Right atrium auricular region (tissue), 2 donors: ENCODE data around the gene PPEF1. TPM values are rescaled to one million over a fixed set of nuclear protein-coding genes. Genes with fewer than 3 reads are reported as not detected.

Experiments
- DNase-seq: peaks from one replicate; pipeline ENCODE4 v3.0.0-alpha.2; 2019; ENCODE audit warnings: low spot score
- H3K27ac ChIP-seq, 2 donors: fragments of 200-600 bp; sonication (generic); 1 replicate in 1 of 2; 2 replicates in 1 of 2; pipeline ENCODE4 v1.5.1; 2016 to 2019
- H3K27me3 ChIP-seq, 2 donors: fragments of 200-600 bp; sonication (generic); one replicate each; pipeline versions ENCODE4 v1.5.1 to v1.6.0; 2017 to 2019
- H3K36me3 ChIP-seq: fragments of 200-600 bp; sonication (generic); one replicate; pipeline ENCODE4 v1.5.1; 2016
- H3K4me1 ChIP-seq, 2 donors: fragments of 200-600 bp; sonication (generic); one replicate each; pipeline versions ENCODE4 v1.5.1 to v1.6.0; 2017 to 2019
- H3K4me3 ChIP-seq, 2 donors: fragments of 200-600 bp; sonication (generic); 1 replicate in 1 of 2; 2 replicates in 1 of 2; pipeline ENCODE4 v1.5.1; 2017 to 2019; ENCODE audit warnings: mild to moderate bottlenecking in 1 of 2, moderate library complexity in 1 of 2
- H3K9me3 ChIP-seq, 2 donors: fragments of 200-600 bp; sonication (generic); one replicate each; pipeline ENCODE4 v1.5.1; 2019
- total RNA-seq, 2 donors: library from RNA; depleted of rRNA; stranded (reverse); fragments of >200 nt; gene quantifications; one replicate each; pipeline ENCODE4 v1.1.0, GENCODE V29; 2016
- TF ChIP-seq, protein P1 (sequence below), 2 donors: fragments of 200-600 bp; sonication (generic); IDR thresholded peaks; one replicate each; pipeline ENCODE4 v1.5.1; 2019; ENCODE audit warnings: antibody characterized with exemption in 2 of 2

Gene PPEF1
- total RNA-seq, 2 donors from 2014 or later, result 0.78 to 1.1 TPM

DNA sequence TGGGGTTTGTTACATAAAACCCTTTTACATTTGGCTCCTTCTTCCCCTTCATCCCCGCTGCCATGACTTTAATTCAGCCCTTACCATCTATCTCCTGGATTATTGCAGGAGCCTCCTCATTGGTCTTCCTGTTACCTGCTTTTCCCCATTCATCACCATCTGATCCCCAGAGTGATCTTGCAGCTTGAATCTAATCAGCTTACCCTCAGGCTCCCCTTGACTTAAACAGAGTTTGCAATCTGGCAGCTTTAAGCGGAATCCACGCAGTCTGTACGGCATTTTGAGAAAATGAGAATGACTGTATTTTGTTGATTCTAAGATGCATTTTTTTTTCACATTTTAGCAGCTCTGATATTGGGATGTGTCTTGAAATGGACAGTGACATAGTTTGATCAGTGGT lies 14.9 kb upstream of the PPEF1 start:
- Histone ChIP-seq H3K27me3 (no peaks in the 10 kb centered on the region), H3K36me3 (no peaks in the 10 kb centered on the region), H3K27ac (no peak overlapping the region), H3K9me3 (no peaks in the 10 kb centered on the region), H3K4me1 (no peaks in the 10 kb centered on the region), H3K4me3 (no peak overlapping the region)
- no peak for DNase-seq
- TF ChIP-seq, protein P1, sequence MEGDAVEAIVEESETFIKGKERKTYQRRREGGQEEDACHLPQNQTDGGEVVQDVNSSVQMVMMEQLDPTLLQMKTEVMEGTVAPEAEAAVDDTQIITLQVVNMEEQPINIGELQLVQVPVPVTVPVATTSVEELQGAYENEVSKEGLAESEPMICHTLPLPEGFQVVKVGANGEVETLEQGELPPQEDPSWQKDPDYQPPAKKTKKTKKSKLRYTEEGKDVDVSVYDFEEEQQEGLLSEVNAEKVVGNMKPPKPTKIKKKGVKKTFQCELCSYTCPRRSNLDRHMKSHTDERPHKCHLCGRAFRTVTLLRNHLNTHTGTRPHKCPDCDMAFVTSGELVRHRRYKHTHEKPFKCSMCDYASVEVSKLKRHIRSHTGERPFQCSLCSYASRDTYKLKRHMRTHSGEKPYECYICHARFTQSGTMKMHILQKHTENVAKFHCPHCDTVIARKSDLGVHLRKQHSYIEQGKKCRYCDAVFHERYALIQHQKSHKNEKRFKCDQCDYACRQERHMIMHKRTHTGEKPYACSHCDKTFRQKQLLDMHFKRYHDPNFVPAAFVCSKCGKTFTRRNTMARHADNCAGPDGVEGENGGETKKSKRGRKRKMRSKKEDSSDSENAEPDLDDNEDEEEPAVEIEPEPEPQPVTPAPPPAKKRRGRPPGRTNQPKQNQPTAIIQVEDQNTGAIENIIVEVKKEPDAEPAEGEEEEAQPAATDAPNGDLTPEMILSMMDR (IDR thresholded peaks at IDR 0.05), result no peak

DNA sequence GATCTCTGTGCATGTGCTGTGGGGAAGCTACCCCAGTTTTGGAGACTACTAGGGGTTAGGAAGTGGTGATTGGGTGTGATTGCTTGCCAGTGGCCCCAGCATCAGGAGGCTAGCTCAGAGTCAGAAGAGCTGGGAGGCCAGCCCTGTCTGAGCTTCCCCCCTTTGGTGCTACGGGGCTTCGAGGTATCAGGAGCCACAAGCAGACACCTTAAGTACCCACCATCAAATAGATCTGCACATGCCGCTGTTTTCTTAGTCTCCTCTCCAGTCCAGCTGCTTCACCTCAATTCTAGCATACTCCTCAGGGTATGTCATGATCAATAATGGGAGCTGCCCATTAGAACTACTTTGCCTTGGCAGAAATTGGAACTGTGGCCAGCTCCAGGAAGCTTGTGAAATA lies 10.8 kb upstream of the PPEF1 start:
- no peak overlapping the region for H3K27ac ChIP-seq
- no peak for DNase-seq
- H3K36me3 ChIP-seq, result no peaks in the 10 kb centered on the region
- TF ChIP-seq, protein P1 (IDR thresholded peaks at IDR 0.05), result no peak
- no peaks in the 10 kb centered on the region for H3K4me1 ChIP-seq
- H3K4me3 ChIP-seq, result no peak overlapping the region
- H3K9me3 ChIP-seq, result no peaks in the 10 kb centered on the region
- no peaks in the 10 kb centered on the region for H3K27me3 ChIP-seq

DNA sequence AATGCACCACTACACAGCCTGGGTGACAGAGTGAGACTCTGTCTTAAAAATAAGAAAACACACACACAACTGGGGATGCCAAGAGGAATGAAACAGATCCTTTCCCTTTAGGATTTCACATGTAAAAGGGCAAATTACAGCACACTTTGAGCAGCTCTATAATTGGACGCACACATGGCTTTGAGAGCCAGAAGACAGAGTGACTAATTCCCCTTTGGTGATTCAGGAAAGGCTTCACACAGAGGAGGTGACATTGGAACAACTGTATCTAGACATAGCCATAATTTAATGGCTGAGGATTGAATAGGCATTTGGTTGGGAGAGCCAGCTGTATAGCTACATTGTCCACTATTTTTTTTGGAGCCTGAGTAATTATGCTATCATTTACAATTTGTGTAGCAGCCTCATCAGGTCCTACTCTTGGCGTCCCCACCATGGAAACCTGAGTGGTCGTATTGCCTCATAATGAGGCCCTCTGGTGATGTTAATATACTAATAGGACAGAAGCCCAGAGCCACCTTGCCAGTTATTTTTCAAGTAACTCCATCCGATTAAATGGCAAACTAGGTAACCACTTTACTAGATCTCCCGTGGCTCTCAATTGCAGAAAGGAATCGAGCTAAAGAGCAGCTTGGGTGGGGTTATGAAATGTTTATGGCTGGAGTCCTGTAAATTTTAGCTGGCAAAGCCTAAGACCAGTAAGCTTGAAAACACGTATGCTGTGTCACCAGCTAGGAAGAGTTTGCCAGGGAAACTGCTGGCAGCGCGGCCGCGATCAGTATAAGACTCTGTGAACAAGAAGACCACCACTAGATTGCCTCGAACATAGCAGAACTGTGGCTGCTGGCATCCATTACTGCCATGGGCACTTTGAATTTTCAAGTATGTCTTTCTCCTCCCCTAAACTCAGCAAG lies 8.5 kb upstream of the PPEF1 start:
- Histone ChIP-seq H3K4me3 (no peak overlapping the region), H3K9me3 (no peaks in the 10 kb centered on the region), H3K36me3 (no peaks in the 10 kb centered on the region), H3K27me3 (no peaks in the 10 kb centered on the region), H3K4me1 (no peaks in the 10 kb centered on the region), H3K27ac (no peak overlapping the region)
- no peak for DNase-seq
- TF ChIP-seq, protein P1 (IDR thresholded peaks at IDR 0.05), result no peak

DNA sequence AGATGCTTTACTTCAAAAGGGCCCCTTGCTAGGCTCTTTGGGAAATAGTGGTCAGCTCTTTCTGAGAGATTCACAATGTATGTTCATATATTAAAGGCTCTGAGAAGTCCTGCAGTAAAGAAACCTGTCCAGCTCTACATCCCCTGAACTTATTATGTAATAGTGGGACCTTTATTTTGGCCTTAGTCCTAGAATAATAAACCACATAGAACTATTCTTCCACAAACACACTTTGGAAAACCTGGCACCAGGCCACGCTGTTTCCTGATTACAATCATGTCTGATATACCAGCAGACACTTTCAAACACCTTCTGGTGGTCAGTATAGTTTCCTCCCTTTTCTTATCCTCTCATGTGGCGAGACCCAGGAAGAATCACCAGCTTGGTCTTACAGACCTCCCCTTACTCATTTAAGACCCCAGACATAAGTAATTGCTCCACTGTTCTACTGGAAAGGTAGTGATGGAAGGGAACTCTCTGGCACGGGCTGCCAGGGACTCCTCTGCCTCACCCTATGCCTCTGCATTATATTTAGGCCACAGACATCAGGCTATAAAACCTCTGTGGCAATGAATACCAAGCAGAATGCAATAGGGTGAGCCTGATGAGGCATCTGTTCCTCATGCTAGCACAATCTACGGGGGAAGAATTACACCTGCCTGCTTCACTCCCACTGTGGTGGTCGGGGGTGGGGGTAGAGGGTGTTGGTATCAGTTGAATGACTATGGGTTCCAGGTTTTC lies 5.7 kb upstream of the PPEF1 start:
- Histone ChIP-seq H3K36me3 (no peaks in the 10 kb centered on the region), H3K27ac (no peak overlapping the region), H3K4me3 (no peak overlapping the region), H3K27me3 (no peaks in the 10 kb centered on the region), H3K9me3 (no peaks in the 10 kb centered on the region), H3K4me1 (no peaks in the 10 kb centered on the region)
- DNase-seq, result no peak
- TF ChIP-seq, protein P1 (IDR thresholded peaks at IDR 0.05), result no peak

DNA sequence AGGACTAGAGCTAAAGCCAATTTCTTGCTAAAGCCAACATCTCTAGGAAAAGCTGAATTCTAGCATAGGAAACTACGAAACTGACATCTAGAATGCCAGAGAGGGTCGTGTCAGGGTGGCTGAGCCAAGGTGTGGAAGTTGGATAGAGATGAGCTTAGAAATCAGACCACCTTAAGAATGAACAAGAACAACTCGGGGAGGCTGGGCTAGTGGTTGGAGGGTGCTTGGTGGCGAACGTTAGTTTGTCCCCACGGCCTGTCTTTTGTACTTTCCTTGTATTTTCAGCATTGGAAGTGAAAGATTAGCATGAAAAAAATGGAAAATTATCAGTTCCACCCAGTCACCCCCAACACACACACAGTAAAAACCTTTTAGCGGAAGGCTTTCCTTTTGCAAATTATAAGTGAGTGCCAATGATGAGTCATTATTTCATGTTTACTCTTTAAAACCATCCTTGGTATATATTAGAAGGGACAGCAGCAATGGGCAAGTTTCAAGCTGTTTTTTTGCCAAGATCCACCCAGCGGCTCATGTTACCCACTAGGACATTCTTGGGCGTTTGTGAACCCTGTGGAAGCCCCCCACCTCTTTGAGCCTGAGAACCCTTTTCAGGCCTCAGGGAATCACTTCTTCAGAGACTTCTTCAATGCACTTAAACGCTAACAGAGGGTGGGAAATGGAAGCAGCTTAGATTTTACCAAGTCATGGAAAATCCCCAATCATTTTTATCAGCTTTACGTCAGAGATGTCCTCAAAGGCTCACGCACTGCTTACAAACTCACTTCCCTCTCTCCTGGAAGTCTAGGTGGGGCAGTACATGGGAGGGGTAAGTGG lies 4.9 kb upstream of the PPEF1 start:
- H3K9me3 ChIP-seq, result no peaks in the 10 kb centered on the region
- no peak for DNase-seq
- TF ChIP-seq, protein P1 (IDR thresholded peaks at IDR 0.05), result no peak
- H3K4me3 ChIP-seq, result no peak overlapping the region
- H3K27me3 ChIP-seq, result no peaks in the 10 kb centered on the region
- H3K27ac ChIP-seq, result no peak overlapping the region
- H3K36me3 ChIP-seq, result no peaks in the 10 kb centered on the region
- no peaks in the 10 kb centered on the region for H3K4me1 ChIP-seq
